Measurements from ENCODE around the gene VTCN1. TPM values are rescaled to one million over a fixed set of nuclear protein-coding genes. Genes with fewer than 3 reads are reported as not detected.

The VTCN1 gene
- total RNA-seq, 2 donors from 2014 or later: not detected

DNA sequence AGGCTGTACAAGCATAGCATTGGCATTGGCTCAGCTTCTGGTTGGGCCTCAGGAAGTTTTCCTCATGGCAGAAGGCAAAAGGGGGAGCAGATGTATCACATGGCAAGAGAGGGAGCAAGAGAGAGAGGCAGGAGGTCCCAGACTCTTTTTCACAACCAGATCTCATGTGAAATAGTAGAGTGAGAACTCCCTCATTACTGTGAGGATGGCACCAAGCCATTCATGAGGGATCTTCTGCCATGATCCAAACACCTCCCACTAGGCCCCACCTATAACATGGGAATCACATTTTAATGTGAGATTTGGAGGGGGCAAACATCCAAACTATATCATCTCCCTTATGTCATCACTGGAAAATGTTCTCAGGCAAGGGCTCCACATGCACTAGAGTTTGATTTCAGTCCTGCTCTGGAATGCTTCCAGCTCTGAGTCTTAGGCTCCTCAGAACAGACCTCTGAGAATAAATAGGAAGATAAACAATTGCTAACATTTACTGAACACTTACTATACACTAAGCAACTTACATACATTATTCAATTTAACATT is 39.4 kb upstream of the VTCN1 start:
- Mint-ChIP-seq H3K36me3 (ENCODE audit: low read depth) (no peaks in the 10 kb centered on the region), H3K9me3 (no peaks in the 10 kb centered on the region), H3K27ac (no peak overlapping the region), H3K4me3 (no peak overlapping the region), H3K4me1 (no peaks in the 10 kb centered on the region), H3K27me3 (ENCODE audit: insufficient read depth) (peaks cover 4% of the 10 kb centered on the region)
- Histone ChIP-seq H3K36me3 (ENCODE audit: control insufficient read depth, insufficient read depth, low read length) (no peaks in the 10 kb centered on the region), H3K4me3 (ENCODE audit: low read length) (no peak overlapping the region), H3K9ac (ENCODE audit: extremely low read depth, low read length, poor library complexity, severe bottlenecking) (no peak overlapping the region), H3K27me3 (ENCODE audit: control insufficient read depth, insufficient read depth, low read length, poor library complexity, severe bottlenecking) (peaks cover 3% of the 10 kb centered on the region), H3K4me1 (ENCODE audit: control insufficient read depth, insufficient read depth, low read length) (no peaks in the 10 kb centered on the region), H3K27ac (ENCODE audit: low read depth, low read length) (no peak overlapping the region), H3K9me3 (ENCODE audit: control insufficient read depth, low read length) (no peaks in the 10 kb centered on the region)
- TF ChIP-seq CTCF (conservative IDR thresholded peaks at IDR 0.05): no peak
- no peak for DNase-seq

- Mint-ChIP-seq H3K27ac (no peak overlapping the region), H3K9me3 (no peaks in the 10 kb centered on the region)
These were observed 34.2 kb upstream of the VTCN1 start for GRCh38 chr1:117244971-117245370.

DNA sequence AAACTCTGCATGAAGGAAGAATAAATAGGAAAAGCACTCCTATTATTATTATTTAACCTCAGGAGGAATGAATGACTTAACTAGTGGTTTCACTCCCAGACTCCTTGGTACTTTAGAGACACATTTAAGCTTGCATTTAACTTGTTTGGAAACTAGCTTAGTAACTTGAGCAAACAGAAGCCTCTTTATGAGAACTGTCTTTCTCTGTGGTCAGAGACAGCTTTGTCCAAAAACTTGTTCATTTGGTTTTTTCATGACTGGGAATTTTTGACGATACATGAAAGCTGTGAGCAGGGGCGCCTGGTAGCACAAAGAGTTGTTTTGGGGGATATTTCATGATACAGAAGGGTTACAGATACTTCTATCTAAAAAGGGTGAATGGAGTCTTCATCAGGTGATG is 33.6 kb upstream of the VTCN1 start:
- Mint-ChIP-seq H3K27me3 (ENCODE audit: insufficient read depth) (peaks cover 7% of the 10 kb centered on the region), H3K4me1 (no peaks in the 10 kb centered on the region)

More at GRCh38 chr1:117244971-117245370, 34.2 kb upstream of the VTCN1 start:
- Histone ChIP-seq H3K4me1 (ENCODE audit: control insufficient read depth, insufficient read depth, low read length) (no peaks in the 10 kb centered on the region), H3K36me3 (ENCODE audit: control insufficient read depth, insufficient read depth, low read length) (no peaks in the 10 kb centered on the region), H3K27me3 (ENCODE audit: control insufficient read depth, insufficient read depth, low read length, poor library complexity, severe bottlenecking) (peaks cover 4% of the 10 kb centered on the region), H3K9me3 (ENCODE audit: control insufficient read depth, low read length) (no peaks in the 10 kb centered on the region), H3K4me3 (ENCODE audit: low read length) (no peak overlapping the region), H3K27ac (ENCODE audit: low read depth, low read length) (no peak overlapping the region), H3K9ac (ENCODE audit: extremely low read depth, low read length, poor library complexity, severe bottlenecking) (no peak overlapping the region)
- Mint-ChIP-seq H3K4me3 (no peak overlapping the region), H3K36me3 (ENCODE audit: low read depth) (no peaks in the 10 kb centered on the region), H3K4me1 (no peaks in the 10 kb centered on the region), H3K27me3 (ENCODE audit: insufficient read depth) (peaks cover 7% of the 10 kb centered on the region)
- WGBS, 2 experiments (ENCODE audit: insufficient coverage in 1 of 2, insufficient read length in 1 of 2): 88 to 100% methylated on average over 1 to 2 of the region's 2 CpGs
- DNase-seq: no peak
- TF ChIP-seq CTCF (conservative IDR thresholded peaks at IDR 0.05): no peak

More for the DNA sequence above, 33.6 kb upstream of the VTCN1 start:
- Histone ChIP-seq H3K27me3 (ENCODE audit: control insufficient read depth, insufficient read depth, low read length, poor library complexity, severe bottlenecking) (peaks cover 4% of the 10 kb centered on the region), H3K9me3 (ENCODE audit: control insufficient read depth, low read length) (no peaks in the 10 kb centered on the region), H3K27ac (ENCODE audit: low read depth, low read length) (no peak overlapping the region), H3K4me1 (ENCODE audit: control insufficient read depth, insufficient read depth, low read length) (no peaks in the 10 kb centered on the region), H3K9ac (ENCODE audit: extremely low read depth, low read length, poor library complexity, severe bottlenecking) (no peak overlapping the region), H3K36me3 (ENCODE audit: control insufficient read depth, insufficient read depth, low read length) (no peaks in the 10 kb centered on the region), H3K4me3 (ENCODE audit: low read length) (no peak overlapping the region)
- Mint-ChIP-seq H3K9me3 (no peaks in the 10 kb centered on the region), H3K36me3 (ENCODE audit: low read depth) (no peaks in the 10 kb centered on the region), H3K4me3 (no peak overlapping the region), H3K27ac (no peak overlapping the region)
- WGBS, 2 experiments (ENCODE audit: insufficient coverage in 1 of 2, insufficient read length in 1 of 2): 87 to 94% methylated on average over 2 of the region's 2 CpGs
- no peak for TF ChIP-seq CTCF (conservative IDR thresholded peaks at IDR 0.05)
- DNase-seq: no peak

Measured in endodermal cell (in vitro differentiated cells).